UCSD-AML1 (cell line): ENCODE measurements around the gene DHDDS.
"Not testable (repeated sequence)": the region's sequence is repeated elsewhere in the genome, so short reads cannot be mapped to it uniquely, and the experiment has no call there.

ENCODE experiments used
- DNase-seq: peaks from one replicate; lab custom pipeline; 2025; ENCODE audit not compliant: unreplicated experiment; lab: John Stamatoyannopoulos, UW

The DHDDS gene, protein sequence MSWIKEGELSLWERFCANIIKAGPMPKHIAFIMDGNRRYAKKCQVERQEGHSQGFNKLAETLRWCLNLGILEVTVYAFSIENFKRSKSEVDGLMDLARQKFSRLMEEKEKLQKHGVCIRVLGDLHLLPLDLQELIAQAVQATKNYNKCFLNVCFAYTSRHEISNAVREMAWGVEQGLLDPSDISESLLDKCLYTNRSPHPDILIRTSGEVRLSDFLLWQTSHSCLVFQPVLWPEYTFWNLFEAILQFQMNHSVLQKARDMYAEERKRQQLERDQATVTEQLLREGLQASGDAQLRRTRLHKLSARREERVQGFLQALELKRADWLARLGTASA

DNA sequence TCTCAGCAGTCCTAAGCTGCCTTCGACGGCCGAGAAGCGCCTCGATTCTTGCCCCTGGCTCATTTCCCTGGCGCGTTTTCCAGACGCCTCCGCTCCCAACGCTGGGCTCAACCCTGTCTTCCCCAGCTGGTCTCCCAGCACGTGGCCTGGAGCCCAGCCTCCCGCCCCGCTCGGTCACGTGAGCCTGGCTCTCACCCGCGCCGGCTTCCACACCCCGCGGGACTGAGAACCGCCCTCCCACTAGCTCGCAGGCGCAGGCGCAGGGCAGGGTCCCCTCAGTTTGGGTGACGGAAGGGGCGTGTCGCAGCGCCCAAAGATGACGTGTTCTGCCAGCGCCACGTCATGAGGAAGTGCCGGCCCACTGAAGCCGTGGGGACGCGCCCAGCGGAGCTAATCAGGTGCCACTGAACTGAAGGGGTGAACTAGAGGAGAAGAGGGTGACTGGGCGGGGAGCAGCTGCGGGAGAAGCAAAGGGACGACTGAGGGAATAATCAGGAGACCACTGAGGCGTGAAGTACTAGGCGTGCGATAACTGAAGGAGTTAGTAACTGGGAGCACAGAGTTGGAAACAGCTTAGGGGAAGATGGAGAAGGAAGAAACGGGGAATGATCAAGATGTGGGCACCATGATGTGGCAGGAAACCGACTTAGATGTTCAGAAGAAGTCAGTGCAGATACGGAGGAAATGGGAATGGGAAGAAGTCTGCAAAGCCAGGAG, at the start of gene DHDDS:
Gene DHDDS, plus strand, starts transcription at position 343 of the 717 bp plus-strand sequence. CDS start 625 bp downstream, outside the sequence.
- DNase-seq = peak; percentile 99

DNA sequence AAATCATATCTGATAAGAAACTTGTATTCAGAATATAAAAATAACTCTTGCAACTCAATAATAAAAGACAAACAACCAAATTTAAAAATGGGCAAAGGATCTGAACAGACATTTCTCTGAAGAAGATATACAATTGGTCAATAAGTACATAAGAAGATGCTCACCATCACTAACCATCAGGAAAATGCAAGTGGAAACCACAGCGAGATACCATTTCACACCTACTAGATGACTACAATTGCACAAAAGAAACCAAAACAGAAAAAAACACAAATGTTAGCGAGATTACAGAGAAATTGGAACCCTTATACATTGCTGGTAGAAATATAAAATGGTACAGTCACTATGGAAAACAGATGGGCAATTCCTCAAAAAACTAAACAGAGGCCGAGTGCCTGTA, 48.0 kb upstream of the DHDDS start:
- DNase-seq = no peak

DNA sequence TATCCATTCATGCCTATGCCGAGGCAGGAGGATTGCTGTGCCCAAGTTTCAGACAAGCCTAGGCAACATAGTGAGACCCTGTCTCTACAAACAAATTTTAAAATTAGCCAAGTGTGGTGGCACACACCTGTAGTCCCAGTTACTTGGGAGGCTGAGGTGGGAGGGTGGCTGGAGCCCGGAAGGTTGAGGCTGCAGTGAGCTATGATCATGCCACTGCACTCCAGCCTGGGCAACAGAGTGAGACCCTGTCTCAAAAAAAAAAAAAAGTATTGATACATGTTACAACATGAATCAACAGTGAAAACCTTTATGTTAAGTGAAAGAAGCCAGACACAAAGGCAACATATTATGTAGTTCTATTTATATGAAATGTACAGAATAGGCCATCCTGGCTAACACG, 47.1 kb upstream of the DHDDS start:
- not testable (repeated sequence) for DNase-seq

DNA sequence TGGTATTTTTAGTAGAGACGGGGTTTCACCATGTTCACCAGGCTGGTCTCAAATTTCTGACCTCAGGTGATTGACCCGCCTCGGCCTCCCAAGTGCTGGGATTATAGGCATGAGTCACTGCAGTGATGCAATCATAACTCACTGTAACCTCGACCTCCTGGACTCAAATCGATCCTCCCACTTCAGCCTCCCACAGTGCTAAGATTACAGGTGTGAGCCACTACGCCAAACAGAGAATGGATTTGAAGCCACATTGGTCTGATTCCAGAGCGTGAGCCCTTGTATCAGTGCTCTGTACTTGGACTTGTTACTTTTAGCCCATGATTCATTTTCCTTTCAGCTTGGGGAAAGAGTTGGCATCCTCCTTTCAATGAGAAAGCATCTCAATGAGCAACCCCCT, 44.7 kb upstream of the DHDDS start:
- DNase-seq = no peak

DNA sequence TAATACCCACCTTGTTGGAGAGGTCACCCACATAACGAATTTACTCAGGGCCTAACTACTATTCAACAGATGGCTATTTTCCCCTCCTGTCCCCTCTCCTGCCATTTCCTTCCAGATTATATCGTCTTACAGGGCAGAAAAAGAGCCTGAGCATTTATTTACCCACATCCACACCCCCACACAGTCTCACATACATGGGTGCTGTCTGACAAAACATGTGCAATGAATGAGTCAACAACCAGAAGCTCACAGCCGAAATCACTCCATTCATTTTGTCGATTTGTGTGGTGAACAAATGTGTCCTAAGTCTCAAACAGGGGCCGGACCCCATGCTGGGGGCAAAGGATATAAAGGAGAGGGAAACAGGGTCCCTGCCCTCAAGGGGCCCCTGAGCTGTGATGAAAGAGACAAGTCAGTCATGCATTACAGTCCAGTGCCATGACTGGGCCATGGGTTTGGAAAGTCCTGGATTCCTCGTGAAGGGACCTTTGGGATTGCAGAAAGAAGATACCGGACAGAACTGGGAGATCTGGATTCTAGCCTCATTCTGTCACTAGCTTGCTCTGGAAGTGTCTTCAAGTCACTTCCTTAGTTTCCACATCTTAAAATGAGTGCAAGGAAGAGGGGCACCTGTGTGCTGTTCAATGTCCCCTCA, 43.2 kb upstream of the DHDDS start:
- no peak for DNase-seq

DNA sequence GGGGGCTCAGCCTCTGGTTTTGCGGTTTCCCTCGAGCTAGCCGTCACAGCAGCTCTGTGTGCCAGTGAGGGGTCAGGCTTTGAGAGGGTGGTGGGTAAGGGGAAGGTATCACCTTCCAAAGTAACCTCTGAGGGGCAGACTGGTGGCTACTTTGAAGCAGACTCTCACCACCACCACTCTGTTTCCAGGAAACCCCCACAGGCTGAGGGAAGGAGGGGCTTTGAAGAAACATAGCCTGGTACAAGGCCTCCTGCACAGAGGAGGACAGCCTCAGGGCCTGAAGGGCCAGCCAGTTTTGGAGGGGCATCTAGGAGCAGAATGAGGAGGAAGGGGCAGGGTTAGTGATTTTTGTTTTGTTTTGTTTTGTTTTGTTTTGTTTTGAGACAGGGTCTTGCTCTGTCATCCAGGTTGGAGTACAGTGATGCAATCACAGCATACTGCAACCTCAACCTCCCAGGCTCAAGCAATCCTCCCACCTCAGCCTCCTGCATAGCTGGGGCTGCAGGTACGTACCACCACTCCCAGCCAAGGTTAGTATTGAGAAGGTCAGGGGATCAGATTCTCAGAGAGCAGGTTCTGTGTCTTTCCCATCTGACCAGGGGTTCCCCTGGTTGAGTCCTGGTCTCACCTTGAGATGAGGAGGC, 42.4 kb upstream of the DHDDS start:
- DNase-seq = no peak

DNA sequence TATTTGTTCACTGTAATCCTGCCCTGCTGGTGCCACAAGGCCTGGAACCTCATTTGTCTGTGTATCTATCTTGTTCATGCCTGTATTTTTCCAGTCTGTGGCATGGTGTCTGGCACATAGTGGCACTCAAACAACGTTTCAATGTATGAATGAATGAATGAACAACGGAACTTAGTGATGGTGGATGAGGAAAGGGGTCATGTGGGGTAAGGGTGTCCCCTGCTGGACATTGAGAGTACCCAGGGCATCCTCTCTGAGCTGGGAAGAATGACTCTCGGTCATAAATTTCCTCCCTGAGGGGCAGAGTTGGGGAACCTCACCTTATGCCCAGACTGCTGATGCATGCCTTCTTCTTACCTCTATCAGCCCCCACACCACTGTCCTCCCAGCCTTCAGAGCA, 40.7 kb upstream of the DHDDS start:
- peak; percentile 49 for DNase-seq

DNA sequence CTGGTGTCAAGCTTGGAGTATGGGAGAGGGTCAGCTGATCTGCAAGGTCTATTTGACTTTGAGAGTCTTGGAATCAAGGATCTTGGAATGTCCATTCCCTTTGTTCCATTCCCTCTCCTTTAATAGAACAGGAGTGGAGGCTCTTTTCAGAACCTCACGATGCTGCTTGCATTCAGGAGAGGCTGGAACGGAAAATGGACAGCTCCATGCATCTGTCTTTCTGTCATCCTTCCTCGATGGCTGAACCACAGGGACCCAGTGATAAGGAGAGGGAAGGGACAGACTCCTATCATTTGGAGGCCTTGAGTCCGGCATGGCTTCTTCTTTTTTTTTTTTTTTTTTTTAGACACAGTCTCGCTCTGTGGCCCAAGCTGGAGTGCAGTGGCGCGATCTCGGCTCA, 36.4 kb upstream of the DHDDS start:
- no peak for DNase-seq

DNA sequence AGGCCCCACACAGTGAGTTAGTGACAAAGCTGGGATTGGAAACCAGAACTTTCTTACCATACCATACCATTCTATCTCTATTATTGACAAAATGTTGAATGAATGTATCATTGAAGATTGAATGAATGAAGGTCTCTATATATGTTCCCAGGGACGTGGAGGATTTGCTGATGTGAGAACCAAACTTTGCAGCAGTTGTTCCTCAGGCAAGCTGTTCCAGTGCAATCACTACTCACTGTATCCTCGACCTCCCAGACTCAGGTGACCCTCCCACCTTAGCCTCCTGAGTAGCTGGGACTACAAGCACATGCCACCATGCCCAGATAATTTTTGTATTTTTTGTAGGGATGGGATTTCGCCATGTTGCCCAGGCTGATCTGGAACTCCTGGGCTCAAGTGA, 33.1 kb upstream of the DHDDS start:
- no peak for DNase-seq

DNA sequence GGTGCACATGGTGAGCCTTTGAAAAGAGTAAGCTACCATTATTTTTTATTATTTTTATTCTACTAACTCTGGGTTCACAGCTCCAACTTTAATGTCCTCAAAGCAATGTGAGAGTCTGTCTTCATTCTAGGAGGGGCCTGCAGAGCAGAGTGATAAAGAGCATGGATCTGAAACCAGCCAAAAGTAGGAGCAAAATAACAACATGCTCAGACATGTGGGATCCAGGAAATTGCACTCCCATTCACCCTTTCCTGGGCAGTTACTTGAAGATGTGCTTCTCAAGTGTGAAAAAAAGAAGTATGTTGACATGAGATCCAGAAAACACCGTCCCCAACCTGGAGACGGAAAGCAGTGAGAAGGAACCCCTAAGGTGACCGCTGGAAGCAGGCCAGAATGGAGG, 30.2 kb upstream of the DHDDS start:
- DNase-seq = no peak

DNA sequence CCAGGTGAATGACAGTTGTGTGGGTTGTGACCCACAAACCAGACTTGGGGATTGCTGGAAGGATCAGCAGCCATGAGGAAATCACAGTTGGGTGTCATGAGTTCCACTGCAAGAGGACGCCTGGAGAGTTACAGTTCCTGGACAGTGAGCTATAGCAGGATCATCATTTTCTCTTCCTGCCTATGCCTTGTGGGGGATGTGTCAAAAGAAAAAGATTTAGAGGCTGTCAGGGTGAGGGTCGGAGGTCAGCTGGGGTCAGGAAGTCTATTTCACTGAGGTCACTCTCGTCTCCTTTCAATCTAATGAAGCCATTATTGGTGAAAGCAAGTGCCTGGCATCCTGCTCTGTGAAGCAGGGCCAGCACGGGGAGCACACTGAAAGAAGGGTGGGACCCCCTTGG, 28.5 kb upstream of the DHDDS start:
- DNase-seq = no peak

DNA sequence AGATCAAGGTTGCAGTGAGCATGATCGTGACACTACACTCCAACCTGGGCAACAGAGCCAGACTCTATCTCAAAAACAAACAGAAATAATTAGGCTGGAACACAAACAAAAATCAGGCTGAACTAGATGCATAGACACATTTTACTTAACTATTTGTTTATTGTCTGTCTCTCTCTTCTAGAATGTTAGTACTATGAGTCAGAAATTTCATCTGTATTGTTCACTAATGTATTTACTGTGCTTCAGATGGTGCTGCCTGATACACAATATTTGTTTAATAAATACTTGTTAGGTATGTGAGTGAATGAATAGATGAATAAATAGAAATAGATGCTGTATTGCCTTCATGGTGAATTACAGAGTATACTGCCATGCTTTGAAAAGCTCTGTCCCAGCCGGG, 27.5 kb upstream of the DHDDS start:
- no peak for DNase-seq

DNA sequence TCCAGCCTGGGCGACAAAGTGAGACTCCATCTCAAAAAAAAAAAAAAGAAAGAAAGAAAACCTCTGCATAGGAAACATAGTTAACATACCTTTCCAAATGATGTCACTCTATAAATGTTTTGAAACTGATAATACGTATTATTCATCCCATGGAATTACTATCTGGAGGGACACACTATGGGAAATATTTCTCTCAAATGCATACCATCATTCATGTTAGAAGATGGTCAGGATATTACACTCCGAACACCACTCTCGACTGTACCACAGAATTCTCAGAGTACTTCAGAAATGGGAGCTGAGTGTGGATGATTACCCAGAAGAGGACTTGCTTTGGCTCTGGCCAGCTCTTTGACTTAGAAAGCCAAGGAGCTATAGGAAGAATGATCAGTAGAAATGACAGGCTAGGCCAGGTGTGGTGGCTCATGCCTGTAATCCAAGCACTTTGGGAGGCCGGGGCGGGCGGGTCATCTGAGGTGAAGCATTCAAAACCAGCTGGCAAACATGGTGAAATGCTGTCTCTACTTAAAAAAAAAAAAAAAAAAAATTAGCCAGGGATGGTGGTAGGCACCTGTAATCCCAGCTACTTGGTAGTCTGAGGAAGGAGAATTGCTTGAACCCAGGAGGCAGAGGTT, 26.7 kb upstream of the DHDDS start:
- no peak for DNase-seq

DNA sequence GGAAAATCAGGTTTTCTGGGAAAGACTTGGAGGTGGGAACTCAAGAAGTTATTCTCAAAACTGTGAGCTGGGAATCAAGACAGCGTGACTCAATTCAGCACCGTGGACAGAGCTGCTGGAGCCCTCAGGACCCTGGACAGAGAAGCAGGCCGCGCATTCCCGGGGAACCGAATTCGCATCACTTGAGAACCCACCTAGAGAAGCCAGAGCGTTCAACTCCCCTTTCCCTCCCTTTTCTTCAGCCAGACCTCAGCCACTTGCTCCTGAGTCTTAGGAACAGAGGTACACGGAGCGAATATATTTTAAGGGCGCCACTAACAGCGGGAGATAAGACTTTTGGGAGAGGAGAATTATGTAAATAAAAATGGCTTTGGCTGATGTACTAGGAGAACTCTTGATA, 23.5 kb upstream of the DHDDS start:
- DNase-seq = peak; percentile 82

DNA sequence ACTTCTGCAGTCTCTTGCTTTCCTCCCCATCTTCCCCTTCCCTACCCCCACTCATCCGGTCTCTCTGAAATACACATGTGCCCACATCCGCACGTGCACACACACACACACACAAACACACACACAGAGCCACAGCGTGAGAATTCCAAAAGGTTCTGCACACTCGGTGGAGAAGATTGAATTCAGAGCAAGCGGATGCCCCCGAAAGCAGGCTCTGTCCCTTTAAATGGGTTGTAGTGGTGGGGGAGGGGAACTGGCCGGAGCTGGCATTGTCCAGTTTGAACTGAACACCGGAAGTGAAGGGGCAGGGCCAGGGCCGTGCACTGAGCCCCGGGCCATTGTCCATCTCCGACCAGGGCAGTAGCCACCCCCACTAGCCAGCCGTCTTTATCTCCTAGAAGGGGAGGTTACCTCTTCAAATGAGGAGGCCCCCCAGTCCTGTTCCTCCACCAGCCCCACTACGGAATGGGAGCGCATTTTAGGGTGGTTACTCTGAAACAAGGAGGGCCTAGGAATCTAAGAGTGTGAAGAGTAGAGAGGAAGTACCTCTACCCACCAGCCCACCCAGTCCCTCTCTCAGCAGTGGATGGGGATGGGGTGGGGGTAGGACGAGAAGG, 22.8 kb upstream of the DHDDS start:
- peak; percentile 50 for DNase-seq

DNA sequence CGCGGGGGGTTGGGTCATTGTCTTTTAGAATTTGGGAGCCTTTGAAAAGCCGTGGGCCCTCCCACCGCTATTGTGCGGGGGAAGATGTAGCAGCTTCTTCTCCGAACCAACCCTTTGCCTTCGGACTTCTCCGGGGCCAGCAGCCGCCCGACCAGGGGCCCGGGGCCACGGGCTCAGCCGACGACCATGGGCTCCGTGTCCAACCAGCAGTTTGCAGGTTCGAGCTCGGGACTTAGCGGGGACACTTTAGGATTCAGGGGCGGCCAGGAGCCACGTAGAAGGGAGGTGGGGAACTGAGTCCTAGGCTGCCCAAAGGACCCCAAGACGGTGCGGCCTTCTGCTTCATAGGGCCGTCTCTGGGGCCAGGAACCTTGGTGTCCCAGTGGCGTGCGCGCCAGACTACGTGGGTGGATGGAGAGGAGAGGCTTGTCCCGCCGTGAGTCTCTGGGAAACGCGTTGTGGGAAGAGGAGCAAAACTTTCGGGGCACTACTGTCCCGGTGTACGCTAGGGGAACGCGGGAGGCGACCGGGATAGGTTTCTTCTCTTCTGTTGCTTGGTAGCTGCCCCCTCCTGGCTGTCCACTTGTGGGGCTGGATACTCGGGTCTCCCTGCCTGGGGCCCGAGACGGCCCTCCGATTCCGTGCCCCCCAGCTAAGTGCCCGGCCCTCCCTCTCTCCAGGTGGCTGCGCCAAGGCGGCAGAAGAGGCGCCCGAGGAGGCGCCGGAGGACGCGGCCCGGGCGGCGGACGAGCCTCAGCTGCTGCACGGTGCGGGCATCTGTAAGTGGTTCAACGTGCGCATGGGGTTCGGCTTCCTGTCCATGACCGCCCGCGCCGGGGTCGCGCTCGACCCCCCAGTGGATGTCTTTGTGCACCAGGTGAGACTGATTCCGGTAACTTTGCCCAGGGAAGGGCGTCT, 21.2 kb upstream of the DHDDS start, which contains the start of gene LIN28A:
Gene LIN28A, plus strand, starts transcription at position 112 of the 918 bp plus-strand sequence. Its CDS starts 75 bp downstream, at position 187.
- DNase-seq = no peak

DNA sequence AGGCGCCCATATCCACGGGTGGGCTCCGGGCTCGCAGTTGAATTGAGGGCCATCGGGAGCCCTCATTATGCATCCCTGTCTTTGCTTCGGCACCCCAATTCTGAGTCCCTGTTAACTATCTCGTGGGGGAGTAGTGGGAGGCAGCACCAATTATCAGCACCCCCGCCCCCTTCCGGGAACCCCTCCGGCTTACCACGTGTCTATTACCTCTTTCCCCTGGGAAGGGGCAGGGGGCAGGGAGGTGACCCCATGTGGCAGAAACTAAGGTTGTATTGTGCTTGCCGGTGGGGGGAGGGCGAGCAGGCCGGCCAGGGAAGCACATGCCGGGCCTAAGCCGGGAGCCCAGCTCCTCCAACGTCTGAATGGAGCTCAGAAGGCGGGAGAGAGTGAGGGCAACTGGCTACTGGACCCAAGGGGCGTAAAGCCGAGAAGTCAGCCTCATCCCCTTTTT, 20.5 kb upstream of the DHDDS start:
- DNase-seq = no peak

DNA sequence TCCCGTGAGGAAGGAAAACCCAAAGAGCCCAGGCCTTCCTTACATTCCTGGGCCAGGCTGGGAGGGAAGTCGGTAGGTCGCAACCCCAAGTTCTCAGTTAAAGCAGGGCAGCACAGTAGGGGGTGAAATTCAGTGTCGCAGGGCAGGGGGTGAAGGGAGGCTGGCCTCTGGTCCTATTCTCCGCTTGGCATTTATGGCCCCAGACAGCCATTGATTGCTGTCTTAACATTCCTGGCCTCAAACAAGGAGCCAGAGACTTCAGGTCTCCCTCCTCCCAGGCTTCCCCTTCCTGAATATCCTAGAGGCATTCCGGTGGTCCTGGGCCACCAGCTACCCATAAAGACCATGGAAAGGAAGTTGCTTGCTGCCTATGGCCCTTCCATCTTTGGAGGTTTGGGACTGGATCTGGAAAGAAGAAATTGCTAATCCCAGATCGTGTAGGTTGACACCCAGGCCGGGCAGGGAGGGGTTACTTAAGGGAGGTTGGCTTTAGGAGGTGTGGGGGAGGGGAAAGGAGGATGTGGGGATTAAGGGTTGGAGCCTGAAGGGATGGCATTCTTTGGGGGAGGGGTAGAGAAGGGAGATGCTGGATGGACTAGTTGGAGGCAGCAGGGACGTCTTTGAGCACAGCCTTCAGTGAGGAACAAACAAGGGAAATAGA, 19.8 kb upstream of the DHDDS start:
- no peak for DNase-seq

DNA sequence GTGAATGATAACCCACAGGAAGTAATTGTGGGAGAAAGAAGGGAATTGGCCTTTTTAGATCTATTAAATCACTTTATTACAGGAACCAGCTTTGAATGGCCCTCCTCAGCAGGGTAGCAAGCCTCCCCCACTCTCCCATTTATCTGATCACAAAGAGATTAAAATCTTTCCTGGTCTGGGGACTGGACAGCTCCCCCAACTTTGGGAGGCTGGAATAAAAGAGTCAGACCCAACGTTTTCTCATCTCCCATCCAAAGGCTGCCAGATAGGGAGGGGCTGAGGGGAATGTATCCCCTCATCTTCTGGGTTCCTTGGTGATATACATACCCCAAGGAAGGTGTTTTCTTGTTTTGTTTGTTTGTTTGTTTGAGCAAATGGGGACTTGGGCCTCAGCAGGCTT, 19.1 kb upstream of the DHDDS start:
- no peak for DNase-seq
